ENCODE results near the gene EIPR1. TPM values are rescaled to one million over a fixed set of nuclear protein-coding genes. Genes with fewer than 3 reads are reported as not detected.
A peak's percentile ranks its signal among the peaks of the same experiment; 100 is the strongest.

The EIPR1 gene
- total and polyA plus RNA-seq, 10 of the 15 experiments (the other 5 are each of a cell fraction or from before 2014, with no cell fraction given): 23.6 to 61.2 (median 42.2) TPM

DNA sequence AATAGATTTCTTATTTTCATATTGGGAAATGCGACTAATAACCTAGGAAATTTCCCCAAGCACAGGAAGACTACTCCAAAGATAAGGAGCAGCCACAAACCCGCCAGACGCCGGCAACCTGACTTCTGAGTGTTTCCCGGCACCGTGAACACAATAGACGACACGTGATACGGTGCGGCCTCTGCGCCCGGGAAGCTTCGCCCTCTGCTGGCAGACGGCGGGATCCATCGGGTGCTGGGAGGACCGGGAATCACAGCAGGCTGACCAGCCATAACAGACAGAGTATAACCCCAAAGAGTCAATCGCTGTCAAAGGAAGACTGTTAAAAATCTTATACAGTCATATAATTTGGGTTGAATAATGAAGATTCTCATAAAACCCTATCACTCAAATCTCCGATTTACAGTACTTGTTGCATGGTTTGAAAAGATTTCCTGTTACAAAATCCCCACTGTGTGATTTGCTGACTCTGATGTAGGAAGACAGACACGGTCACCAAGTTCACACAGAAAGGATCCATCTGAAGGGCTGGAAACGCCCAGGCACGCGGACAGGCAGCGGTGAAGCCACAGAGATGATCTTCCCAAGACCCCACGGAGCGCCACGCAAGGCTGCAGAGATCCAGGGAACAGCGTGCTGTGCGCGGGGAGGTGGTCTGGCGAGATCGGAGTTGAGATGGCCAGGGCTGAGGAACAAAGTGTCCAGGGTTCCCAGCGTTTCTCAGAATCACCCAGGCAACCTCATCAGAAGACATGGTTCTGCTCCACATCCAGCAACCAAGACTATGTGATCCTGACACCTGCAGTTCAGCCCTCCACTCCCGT, 73.8 kb downstream of the EIPR1 start (continued):
- TF ChIP-seq IRF3 (IDR thresholded peaks at IDR 0.05) (no peak), FOXK2 (IDR thresholded peaks at IDR 0.05) (no peak), ZNF217 (IDR thresholded peaks at IDR 0.05) (no peak), SP1 (IDR thresholded peaks at IDR 0.05; ENCODE audit: low read depth, low read length) (no peak), YY1 (IDR thresholded peaks at IDR 0.05; ENCODE audit: low read depth, low read length) (peak; percentile 83), RBBP5 (conservative IDR thresholded peaks at IDR 0.05) (no peak), POU2F2 (IDR thresholded peaks at IDR 0.05; ENCODE audit: borderline replicate concordance, low read depth, low read length) (no peak), MEF2A (IDR thresholded peaks at IDR 0.05; ENCODE audit: insufficient read depth, low read depth, low read length) (no peak), TCF7 (IDR thresholded peaks at IDR 0.05; ENCODE audit: borderline replicate concordance) (no peak), ZNF687 (IDR thresholded peaks at IDR 0.05) (no peak), NRF1 (conservative IDR thresholded peaks at IDR 0.05; ENCODE audit: low read depth, low read length) (no peak), HDGF (IDR thresholded peaks at IDR 0.05) (no peak)
- TF ChIP-seq, protein P1, sequence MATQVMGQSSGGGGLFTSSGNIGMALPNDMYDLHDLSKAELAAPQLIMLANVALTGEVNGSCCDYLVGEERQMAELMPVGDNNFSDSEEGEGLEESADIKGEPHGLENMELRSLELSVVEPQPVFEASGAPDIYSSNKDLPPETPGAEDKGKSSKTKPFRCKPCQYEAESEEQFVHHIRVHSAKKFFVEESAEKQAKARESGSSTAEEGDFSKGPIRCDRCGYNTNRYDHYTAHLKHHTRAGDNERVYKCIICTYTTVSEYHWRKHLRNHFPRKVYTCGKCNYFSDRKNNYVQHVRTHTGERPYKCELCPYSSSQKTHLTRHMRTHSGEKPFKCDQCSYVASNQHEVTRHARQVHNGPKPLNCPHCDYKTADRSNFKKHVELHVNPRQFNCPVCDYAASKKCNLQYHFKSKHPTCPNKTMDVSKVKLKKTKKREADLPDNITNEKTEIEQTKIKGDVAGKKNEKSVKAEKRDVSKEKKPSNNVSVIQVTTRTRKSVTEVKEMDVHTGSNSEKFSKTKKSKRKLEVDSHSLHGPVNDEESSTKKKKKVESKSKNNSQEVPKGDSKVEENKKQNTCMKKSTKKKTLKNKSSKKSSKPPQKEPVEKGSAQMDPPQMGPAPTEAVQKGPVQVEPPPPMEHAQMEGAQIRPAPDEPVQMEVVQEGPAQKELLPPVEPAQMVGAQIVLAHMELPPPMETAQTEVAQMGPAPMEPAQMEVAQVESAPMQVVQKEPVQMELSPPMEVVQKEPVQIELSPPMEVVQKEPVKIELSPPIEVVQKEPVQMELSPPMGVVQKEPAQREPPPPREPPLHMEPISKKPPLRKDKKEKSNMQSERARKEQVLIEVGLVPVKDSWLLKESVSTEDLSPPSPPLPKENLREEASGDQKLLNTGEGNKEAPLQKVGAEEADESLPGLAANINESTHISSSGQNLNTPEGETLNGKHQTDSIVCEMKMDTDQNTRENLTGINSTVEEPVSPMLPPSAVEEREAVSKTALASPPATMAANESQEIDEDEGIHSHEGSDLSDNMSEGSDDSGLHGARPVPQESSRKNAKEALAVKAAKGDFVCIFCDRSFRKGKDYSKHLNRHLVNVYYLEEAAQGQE (IDR thresholded peaks at IDR 0.05; ENCODE audit: low read depth, low read length): no peak
